Measurements from ENCODE around the gene NDUFS8. TPM values are rescaled to one million over a fixed set of nuclear protein-coding genes. Genes with fewer than 3 reads are reported as not detected.

The NDUFS8 gene
- total RNA-seq, 1 experiment from 2014 or later, result 214 TPM

GRCh38 chr11:68082481-68082880, 52.0 kb downstream of the NDUFS8 start:
- Histone ChIP-seq H3K56ac (ENCODE audit: insufficient read length, low read depth, low read length) (no peak overlapping the region), H4K91ac (ENCODE audit: insufficient read length, low read depth, low read length) (no peak overlapping the region), H3K4me1 (ENCODE audit: insufficient read depth, low read length) (no peaks in the 10 kb centered on the region), H3K23me2 (ENCODE audit: insufficient read length, low read depth, low read length, poor library complexity, severe bottlenecking) (no peaks in the 10 kb centered on the region), H4K5ac (ENCODE audit: insufficient read length, low read depth, low read length) (no peak overlapping the region), H3K27me3 (ENCODE audit: insufficient read depth, low read length) (no peaks in the 10 kb centered on the region), H2BK120ac (ENCODE audit: low read depth, low read length, poor library complexity, severe bottlenecking) (no peak overlapping the region), H3K18ac (ENCODE audit: insufficient read length, low read depth, low read length) (no peak overlapping the region), H3K4ac (ENCODE audit: low read depth, low read length) (no peak overlapping the region), H2AFZ (ENCODE audit: low read length) (no peak overlapping the region), H4K8ac (replicated peaks; ENCODE audit: insufficient read length, low read depth, low read length) (no peak overlapping the region), H2AK5ac (ENCODE audit: insufficient read length, low read length) (no peak overlapping the region), H2BK20ac (ENCODE audit: low read depth, low read length, poor library complexity, severe bottlenecking) (no peak overlapping the region), H3K79me1 (ENCODE audit: insufficient read depth, low read depth, low read length, poor library complexity, severe bottlenecking) (peaks cover 7% of the 10 kb centered on the region), H3K4me2 (ENCODE audit: insufficient read depth, insufficient read length, low read length) (no peak overlapping the region), H3K23ac (ENCODE audit: insufficient read length, low read depth, low read length) (no peak overlapping the region), H3K27ac (ENCODE audit: insufficient read length, low read depth, low read length) (no peak overlapping the region), H3K9me3 (ENCODE audit: control insufficient read depth, low read depth, low read length) (no peaks in the 10 kb centered on the region), H2BK5ac (ENCODE audit: insufficient read length, low read length) (no peak overlapping the region), H4K20me1 (ENCODE audit: control insufficient read depth, insufficient read depth, insufficient read length) (no peaks in the 10 kb centered on the region), H3T11ph (ENCODE audit: low read length) (no peak overlapping the region), H2BK15ac (ENCODE audit: low read depth, low read length) (no peak overlapping the region), H3K79me2 (ENCODE audit: insufficient read depth, low read length) (peaks cover 7% of the 10 kb centered on the region), H2BK12ac (ENCODE audit: insufficient read length, low read depth, low read length) (no peak overlapping the region), H3K14ac (ENCODE audit: insufficient read depth, low read length) (no peak overlapping the region), H3K9ac (ENCODE audit: extremely low read depth, insufficient read length, low read length) (no peak overlapping the region)
- H3K9me3 Mint-ChIP-seq, result no peaks in the 10 kb centered on the region
- no CpG with 5 or more reads among the region's 3 CpGs for WGBS (ENCODE audit: extremely low coverage, insufficient read length, low lambda C conversion rate)
- no peaks in the 10 kb centered on the region for H3K4me1 Mint-ChIP-seq
- no peak for TF ChIP-seq CTCF (conservative IDR thresholded peaks at IDR 0.05)
- no peaks in the 10 kb centered on the region for H3K27me3 Mint-ChIP-seq (ENCODE audit: low read depth)
- no peak overlapping the region for H3K4me3 Mint-ChIP-seq
- no peak for DNase-seq
- H3K36me3 Mint-ChIP-seq (ENCODE audit: insufficient read depth in 1 of 3, low read depth in 3 of 3), result peaks cover 17 to 36% (median 34%) of the 10 kb centered on the region in 3 experiments
- peak overlapping the region in 2 of 3 experiments; percentile 8 to 28; a peak in 1 of 7 replicates for H3K27ac Mint-ChIP-seq
